K562 (cell line): ENCODE data around the gene SLC22A15.

Experiments used
- JUND ChIP-seq, 2 experiments: IDR thresholded peaks; 2 replicates in 1 of 2; 3 replicates in 1 of 2; pipeline ENCODE4 v1.6.1; 2011; ENCODE audit warnings: borderline replicate concordance in 2 of 2, low read depth in 2 of 2, low read length in 2 of 2, improper control_type of control experiment in 1 of 2, missing biosample characterization in 1 of 2, missing genetic modification characterization in 1 of 2, missing genetic modification reagents in 1 of 2
- KHSRP ChIP-seq: fragments of 450-650 bp; IDR thresholded peaks from 2 replicates; pipeline ENCODE4 v1.6.1; 2017
- MEIS2 ChIP-seq: fragments of 450-650 bp; IDR thresholded peaks from 2 replicates; pipeline ENCODE4 v1.6.1; 2014; ENCODE audit warnings: mild to moderate bottlenecking; ENCODE audit not compliant: partially characterized antibody
- POLR2H ChIP-seq: IDR thresholded peaks from 2 replicates; pipeline ENCODE4 v1.6.1; 2016; ENCODE audit warnings: missing genetic modification characterization, low read depth, mild to moderate bottlenecking, control low read depth, missing compliant biosample characterization, moderate library complexity
- SREBF2 ChIP-seq: sonication (generic); formaldehyde crosslinking; IDR thresholded peaks from 2 replicates; pipeline ENCODE4 v1.4.0; 2020; ENCODE audit warnings: mild to moderate bottlenecking, missing genetic modification reagents
- ZBED1 ChIP-seq: IDR thresholded peaks from 2 replicates; pipeline ENCODE4 v1.6.1; 2014
- ZFP36 ChIP-seq: fragments of 150-350 bp; IDR thresholded peaks from 2 replicates; pipeline ENCODE4 v1.6.1; 2018; ENCODE audit warnings: low read length, low read depth; ENCODE audit not compliant: partially characterized antibody
- ZNF3 ChIP-seq: fragments of 250-450 bp; sonication (Bioruptor Pico); IDR thresholded peaks from 2 replicates; pipeline ENCODE4 v1.5.0; 2021; ENCODE audit warnings: mild to moderate bottlenecking, moderate library complexity
- TF ChIP-seq, protein P1 (sequence below): sonication (generic); formaldehyde crosslinking; IDR thresholded peaks from 2 replicates; pipeline ENCODE4 v1.8.0; 2022; ENCODE audit warnings: mild to moderate bottlenecking, missing genetic modification reagents
- TF ChIP-seq, protein P2 (sequence below), 3 experiments: IDR thresholded peaks in 2 of 3; conservative IDR thresholded peaks in 1 of 3; 2 replicates each; pipeline ENCODE4 v1.5.1; 2011 to 2012; ENCODE audit warnings: low read length in 3 of 3, mild to moderate bottlenecking in 3 of 3, control low read depth in 2 of 3, improper control_type of control experiment in 1 of 3, inconsistent platforms in 1 of 3, low read depth in 1 of 3, mixed read lengths in 1 of 3, moderate library complexity in 1 of 3; ENCODE audit not compliant: insufficient read depth in 2 of 3
- TF ChIP-seq, protein P3 (sequence below): fragments of 200-600 bp; sonication (generic); IDR thresholded peaks from one replicate; pipeline ENCODE4 v1.6.1; 2012; ENCODE audit warnings: mild to moderate bottlenecking, low read depth, low read length, inconsistent platforms
- TF ChIP-seq, protein P4 (sequence below): fragments of 450-650 bp; IDR thresholded peaks from 2 replicates; pipeline ENCODE4 v1.6.1; 2016

DNA sequence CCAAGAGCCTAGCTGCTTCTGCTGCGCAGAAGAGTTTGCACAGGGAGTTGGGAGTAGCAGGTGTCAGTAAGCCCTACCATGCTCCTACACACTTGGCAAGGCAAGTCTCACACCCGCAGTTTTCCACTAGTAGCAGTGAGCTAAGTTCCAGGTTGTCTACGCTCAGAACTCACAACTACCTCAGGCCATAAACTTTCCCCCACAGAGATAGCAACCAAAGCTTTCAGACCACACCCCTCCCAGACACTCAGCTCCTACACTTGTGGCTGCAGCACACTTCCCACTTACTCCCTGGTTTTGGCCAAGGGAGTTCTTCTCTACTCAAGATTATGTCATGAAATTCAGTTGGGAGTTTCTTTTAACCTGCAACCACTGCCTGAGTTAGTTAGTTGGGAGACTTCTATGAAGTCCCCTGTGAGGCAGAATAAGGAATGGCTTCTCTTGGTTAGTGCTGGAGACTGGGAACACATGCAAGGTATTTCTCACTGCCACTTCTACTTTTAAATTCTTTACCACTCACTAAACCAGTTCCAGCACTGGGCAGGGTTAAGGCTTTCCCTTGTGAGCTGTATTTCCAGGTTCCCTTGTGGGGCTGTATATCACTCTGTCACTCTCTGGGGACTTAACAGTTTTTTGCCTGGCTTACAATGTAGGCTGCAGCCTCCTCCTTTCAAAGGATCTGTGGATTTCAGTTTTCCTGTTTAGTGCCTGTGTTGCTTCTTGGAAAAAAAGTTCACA is 116.6 kb downstream of the SLC22A15 start:
- TF ChIP-seq, protein P1, sequence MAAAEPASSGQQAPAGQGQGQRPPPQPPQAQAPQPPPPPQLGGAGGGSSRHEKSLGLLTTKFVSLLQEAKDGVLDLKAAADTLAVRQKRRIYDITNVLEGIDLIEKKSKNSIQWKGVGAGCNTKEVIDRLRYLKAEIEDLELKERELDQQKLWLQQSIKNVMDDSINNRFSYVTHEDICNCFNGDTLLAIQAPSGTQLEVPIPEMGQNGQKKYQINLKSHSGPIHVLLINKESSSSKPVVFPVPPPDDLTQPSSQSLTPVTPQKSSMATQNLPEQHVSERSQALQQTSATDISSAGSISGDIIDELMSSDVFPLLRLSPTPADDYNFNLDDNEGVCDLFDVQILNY = no peak
- TF ChIP-seq POLR2H (tag) (no peak), ZFP36 (no peak), KHSRP (no peak), SREBF2 (CRISPR knock-in tag) (no peak), MEIS2 (no peak), ZBED1 (no peak), JUND (IDR thresholded peaks at IDR 0.05; ENCODE audit: borderline replicate concordance, low read depth, low read length) (no peak), JUND (tag; IDR thresholded peaks at IDR 0.05; ENCODE audit: borderline replicate concordance, low read depth, low read length) (no peak), ZNF3 (CRISPR knock-in tag) (no peak)
- TF ChIP-seq, protein P2, sequence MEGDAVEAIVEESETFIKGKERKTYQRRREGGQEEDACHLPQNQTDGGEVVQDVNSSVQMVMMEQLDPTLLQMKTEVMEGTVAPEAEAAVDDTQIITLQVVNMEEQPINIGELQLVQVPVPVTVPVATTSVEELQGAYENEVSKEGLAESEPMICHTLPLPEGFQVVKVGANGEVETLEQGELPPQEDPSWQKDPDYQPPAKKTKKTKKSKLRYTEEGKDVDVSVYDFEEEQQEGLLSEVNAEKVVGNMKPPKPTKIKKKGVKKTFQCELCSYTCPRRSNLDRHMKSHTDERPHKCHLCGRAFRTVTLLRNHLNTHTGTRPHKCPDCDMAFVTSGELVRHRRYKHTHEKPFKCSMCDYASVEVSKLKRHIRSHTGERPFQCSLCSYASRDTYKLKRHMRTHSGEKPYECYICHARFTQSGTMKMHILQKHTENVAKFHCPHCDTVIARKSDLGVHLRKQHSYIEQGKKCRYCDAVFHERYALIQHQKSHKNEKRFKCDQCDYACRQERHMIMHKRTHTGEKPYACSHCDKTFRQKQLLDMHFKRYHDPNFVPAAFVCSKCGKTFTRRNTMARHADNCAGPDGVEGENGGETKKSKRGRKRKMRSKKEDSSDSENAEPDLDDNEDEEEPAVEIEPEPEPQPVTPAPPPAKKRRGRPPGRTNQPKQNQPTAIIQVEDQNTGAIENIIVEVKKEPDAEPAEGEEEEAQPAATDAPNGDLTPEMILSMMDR (IDR thresholded peaks at IDR 0.05 in 2 of 3, conservative IDR thresholded peaks at IDR 0.05 in 1 of 3; ENCODE audit: insufficient read depth in 2 of 3, low read depth in 1 of 3, low read length in 3 of 3) = no peak
- TF ChIP-seq, protein P3, sequence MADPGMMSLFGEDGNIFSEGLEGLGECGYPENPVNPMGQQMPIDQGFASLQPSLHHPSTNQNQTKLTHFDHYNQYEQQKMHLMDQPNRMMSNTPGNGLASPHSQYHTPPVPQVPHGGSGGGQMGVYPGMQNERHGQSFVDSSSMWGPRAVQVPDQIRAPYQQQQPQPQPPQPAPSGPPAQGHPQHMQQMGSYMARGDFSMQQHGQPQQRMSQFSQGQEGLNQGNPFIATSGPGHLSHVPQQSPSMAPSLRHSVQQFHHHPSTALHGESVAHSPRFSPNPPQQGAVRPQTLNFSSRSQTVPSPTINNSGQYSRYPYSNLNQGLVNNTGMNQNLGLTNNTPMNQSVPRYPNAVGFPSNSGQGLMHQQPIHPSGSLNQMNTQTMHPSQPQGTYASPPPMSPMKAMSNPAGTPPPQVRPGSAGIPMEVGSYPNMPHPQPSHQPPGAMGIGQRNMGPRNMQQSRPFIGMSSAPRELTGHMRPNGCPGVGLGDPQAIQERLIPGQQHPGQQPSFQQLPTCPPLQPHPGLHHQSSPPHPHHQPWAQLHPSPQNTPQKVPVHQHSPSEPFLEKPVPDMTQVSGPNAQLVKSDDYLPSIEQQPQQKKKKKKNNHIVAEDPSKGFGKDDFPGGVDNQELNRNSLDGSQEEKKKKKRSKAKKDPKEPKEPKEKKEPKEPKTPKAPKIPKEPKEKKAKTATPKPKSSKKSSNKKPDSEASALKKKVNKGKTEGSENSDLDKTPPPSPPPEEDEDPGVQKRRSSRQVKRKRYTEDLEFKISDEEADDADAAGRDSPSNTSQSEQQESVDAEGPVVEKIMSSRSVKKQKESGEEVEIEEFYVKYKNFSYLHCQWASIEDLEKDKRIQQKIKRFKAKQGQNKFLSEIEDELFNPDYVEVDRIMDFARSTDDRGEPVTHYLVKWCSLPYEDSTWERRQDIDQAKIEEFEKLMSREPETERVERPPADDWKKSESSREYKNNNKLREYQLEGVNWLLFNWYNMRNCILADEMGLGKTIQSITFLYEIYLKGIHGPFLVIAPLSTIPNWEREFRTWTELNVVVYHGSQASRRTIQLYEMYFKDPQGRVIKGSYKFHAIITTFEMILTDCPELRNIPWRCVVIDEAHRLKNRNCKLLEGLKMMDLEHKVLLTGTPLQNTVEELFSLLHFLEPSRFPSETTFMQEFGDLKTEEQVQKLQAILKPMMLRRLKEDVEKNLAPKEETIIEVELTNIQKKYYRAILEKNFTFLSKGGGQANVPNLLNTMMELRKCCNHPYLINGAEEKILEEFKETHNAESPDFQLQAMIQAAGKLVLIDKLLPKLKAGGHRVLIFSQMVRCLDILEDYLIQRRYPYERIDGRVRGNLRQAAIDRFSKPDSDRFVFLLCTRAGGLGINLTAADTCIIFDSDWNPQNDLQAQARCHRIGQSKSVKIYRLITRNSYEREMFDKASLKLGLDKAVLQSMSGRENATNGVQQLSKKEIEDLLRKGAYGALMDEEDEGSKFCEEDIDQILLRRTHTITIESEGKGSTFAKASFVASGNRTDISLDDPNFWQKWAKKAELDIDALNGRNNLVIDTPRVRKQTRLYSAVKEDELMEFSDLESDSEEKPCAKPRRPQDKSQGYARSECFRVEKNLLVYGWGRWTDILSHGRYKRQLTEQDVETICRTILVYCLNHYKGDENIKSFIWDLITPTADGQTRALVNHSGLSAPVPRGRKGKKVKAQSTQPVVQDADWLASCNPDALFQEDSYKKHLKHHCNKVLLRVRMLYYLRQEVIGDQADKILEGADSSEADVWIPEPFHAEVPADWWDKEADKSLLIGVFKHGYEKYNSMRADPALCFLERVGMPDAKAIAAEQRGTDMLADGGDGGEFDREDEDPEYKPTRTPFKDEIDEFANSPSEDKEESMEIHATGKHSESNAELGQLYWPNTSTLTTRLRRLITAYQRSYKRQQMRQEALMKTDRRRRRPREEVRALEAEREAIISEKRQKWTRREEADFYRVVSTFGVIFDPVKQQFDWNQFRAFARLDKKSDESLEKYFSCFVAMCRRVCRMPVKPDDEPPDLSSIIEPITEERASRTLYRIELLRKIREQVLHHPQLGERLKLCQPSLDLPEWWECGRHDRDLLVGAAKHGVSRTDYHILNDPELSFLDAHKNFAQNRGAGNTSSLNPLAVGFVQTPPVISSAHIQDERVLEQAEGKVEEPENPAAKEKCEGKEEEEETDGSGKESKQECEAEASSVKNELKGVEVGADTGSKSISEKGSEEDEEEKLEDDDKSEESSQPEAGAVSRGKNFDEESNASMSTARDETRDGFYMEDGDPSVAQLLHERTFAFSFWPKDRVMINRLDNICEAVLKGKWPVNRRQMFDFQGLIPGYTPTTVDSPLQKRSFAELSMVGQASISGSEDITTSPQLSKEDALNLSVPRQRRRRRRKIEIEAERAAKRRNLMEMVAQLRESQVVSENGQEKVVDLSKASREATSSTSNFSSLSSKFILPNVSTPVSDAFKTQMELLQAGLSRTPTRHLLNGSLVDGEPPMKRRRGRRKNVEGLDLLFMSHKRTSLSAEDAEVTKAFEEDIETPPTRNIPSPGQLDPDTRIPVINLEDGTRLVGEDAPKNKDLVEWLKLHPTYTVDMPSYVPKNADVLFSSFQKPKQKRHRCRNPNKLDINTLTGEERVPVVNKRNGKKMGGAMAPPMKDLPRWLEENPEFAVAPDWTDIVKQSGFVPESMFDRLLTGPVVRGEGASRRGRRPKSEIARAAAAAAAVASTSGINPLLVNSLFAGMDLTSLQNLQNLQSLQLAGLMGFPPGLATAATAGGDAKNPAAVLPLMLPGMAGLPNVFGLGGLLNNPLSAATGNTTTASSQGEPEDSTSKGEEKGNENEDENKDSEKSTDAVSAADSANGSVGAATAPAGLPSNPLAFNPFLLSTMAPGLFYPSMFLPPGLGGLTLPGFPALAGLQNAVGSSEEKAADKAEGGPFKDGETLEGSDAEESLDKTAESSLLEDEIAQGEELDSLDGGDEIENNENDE = no peak
- TF ChIP-seq, protein P4, sequence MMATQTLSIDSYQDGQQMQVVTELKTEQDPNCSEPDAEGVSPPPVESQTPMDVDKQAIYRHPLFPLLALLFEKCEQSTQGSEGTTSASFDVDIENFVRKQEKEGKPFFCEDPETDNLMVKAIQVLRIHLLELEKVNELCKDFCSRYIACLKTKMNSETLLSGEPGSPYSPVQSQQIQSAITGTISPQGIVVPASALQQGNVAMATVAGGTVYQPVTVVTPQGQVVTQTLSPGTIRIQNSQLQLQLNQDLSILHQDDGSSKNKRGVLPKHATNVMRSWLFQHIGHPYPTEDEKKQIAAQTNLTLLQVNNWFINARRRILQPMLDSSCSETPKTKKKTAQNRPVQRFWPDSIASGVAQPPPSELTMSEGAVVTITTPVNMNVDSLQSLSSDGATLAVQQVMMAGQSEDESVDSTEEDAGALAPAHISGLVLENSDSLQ = no peak
